ENCODE data around the gene MGAT1.
A peak's percentile ranks its signal among the peaks of the same experiment; 100 is the strongest.

MGAT1 gene

GRCh38 chr5:180823346-180823745, 20.7 kb upstream of the MGAT1 start:
- Histone ChIP-seq H3K4me3 (ENCODE audit: low read length) (no peak overlapping the region), H3K9me3 (ENCODE audit: control insufficient read depth, low read depth, low read length) (no peaks in the 10 kb centered on the region), H3K4me1 (ENCODE audit: control insufficient read depth, low read depth, low read length) (no peaks in the 10 kb centered on the region), H3K27ac (ENCODE audit: low read length) (no peak overlapping the region), H3K36me3 (ENCODE audit: control insufficient read depth, low read depth, low read length) (no peaks in the 10 kb centered on the region), H3K9ac (ENCODE audit: low read length) (no peak overlapping the region), H3K27me3 (ENCODE audit: control insufficient read depth, insufficient read depth, low read length) (peaks cover 8% of the 10 kb centered on the region)

GRCh38 chr5:180821538-180821937, 18.9 kb upstream of the MGAT1 start:
- no peak overlapping the region for H3K4me3 ChIP-seq (ENCODE audit: low read length)
- H3K9ac ChIP-seq (ENCODE audit: low read length), result no peak overlapping the region
- H3K27me3 ChIP-seq (ENCODE audit: control insufficient read depth, insufficient read depth, low read length), result peaks cover 2% of the 10 kb centered on the region
- H3K4me1 ChIP-seq (ENCODE audit: control insufficient read depth, low read depth, low read length), result peaks cover 9% of the 10 kb centered on the region
- H3K9me3 ChIP-seq (ENCODE audit: control insufficient read depth, low read depth, low read length), result no peaks in the 10 kb centered on the region
- no peaks in the 10 kb centered on the region for H3K36me3 ChIP-seq (ENCODE audit: control insufficient read depth, low read depth, low read length)
- no peak overlapping the region for H3K27ac ChIP-seq (ENCODE audit: low read length)

DNA sequence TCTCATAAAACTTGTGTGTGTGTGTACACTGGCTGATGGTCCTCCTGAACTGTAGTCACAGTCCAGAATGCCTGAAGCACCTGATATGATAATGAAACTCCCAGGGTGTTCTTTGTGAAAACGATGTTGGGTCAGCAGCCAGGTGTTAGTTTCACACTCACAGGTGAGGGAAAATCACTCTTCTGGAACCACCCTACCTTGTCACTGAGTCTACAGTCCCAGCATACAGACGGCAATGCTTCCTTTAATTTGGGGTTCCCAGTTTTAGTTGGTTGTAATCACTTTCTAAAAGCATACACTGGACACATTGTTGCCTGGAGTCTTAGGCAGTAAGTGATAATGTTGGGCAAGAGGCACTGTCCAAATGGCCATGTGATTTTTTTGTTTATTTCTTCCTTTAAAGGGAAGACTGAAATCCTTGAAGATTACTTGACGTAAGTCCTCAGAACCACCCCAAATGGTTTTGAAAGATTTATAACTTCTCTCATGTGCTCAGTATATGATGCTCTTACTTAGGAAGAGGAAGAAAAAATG, 18.2 kb upstream of the MGAT1 start:
- H3K9me3 ChIP-seq (ENCODE audit: control insufficient read depth, low read depth, low read length), result no peaks in the 10 kb centered on the region
- no peak overlapping the region for H3K9ac ChIP-seq (ENCODE audit: low read length)
- H3K4me3 ChIP-seq (ENCODE audit: low read length), result no peak overlapping the region
- H3K27ac ChIP-seq (ENCODE audit: low read length), result no peak overlapping the region
- H3K27me3 ChIP-seq (ENCODE audit: control insufficient read depth, insufficient read depth, low read length), result no peaks in the 10 kb centered on the region
- H3K4me1 ChIP-seq (ENCODE audit: control insufficient read depth, low read depth, low read length), result peaks cover 11% of the 10 kb centered on the region
- H3K36me3 ChIP-seq (ENCODE audit: control insufficient read depth, low read depth, low read length), result no peaks in the 10 kb centered on the region

DNA sequence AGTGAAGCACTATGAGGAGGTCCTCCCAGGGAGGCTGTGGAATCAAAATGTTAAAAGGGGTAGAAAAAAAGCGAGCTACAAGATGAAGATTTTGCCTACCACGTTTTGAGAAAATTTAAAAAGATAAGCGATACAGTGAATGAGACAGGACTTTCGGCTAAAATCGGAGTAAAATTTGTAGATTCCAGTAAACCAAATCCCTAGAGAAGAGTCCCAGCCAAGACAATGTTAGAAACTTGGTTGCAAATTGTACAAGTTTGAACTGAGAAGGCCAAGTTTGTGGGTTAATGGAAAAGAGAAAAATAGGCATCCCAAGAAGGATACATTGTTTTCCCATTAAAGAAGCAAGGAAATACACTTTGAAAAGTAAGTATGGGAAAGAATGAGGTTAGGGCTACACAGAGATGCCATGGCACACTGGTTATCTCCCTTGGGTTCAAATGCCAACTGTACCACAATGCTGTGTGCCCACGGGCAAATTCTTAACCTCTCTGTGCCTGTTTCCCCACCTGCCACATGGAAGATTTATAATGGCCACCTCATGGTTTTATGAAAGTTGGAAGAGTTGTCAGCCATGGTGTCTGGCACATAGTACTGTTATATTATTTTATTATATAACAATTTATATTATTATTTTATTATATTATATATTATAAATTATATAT, 16.2 kb upstream of the MGAT1 start:
- Histone ChIP-seq H3K27ac (ENCODE audit: low read length) (no peak overlapping the region), H3K4me1 (ENCODE audit: control insufficient read depth, low read depth, low read length) (peaks cover 11% of the 10 kb centered on the region), H3K4me3 (ENCODE audit: low read length) (no peak overlapping the region)

DNA sequence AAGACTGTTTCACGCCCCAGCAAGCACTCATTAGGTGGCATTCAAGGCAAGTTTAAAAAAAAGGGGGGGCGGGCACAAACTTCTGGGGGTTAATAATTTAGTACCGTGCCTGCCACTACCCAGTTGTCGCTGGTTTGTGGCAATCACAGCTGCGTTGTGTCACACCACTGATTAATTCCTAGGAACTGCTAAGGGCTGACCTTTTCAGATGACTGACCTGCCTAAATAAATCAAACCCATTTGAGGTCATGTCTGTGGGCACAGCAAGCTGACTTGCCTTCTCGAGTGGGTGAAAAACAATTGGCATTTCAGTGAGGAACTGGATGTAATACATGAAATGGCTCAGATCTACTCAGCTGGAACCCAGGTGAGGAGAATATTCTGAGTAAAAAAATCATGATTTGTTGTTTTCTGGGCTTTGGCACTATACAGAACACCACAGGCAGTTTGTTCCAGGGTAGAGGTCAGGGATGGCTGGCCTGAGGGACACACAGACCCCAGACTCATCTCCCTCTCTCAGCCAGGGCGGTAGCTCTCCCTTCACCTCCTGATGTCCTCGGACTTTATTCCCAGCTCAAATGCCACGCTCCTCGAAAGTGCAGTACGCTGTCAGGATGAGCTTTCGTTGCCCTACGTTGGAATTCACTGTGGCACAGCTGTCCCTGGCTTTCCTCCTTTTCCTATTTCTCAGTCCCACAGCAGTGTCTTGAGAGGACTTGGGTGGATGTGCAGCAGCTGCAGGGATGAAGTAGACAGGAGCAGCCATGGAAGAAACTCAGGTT, 15.5 kb upstream of the MGAT1 start:
- Histone ChIP-seq H3K27me3 (ENCODE audit: control insufficient read depth, insufficient read depth, low read length) (no peaks in the 10 kb centered on the region), H3K9ac (ENCODE audit: low read length) (no peak overlapping the region), H3K4me1 (ENCODE audit: control insufficient read depth, low read depth, low read length) (peaks cover 11% of the 10 kb centered on the region), H3K27ac (ENCODE audit: low read length) (no peak overlapping the region), H3K4me3 (ENCODE audit: low read length) (no peak overlapping the region), H3K36me3 (ENCODE audit: control insufficient read depth, low read depth, low read length) (no peaks in the 10 kb centered on the region), H3K9me3 (ENCODE audit: control insufficient read depth, low read depth, low read length) (no peaks in the 10 kb centered on the region)

More for the DNA sequence above, 16.2 kb upstream of the MGAT1 start:
- H3K36me3 ChIP-seq (ENCODE audit: control insufficient read depth, low read depth, low read length), result no peaks in the 10 kb centered on the region
- no peaks in the 10 kb centered on the region for H3K9me3 ChIP-seq (ENCODE audit: control insufficient read depth, low read depth, low read length)
- no peak overlapping the region for H3K9ac ChIP-seq (ENCODE audit: low read length)
- H3K27me3 ChIP-seq (ENCODE audit: control insufficient read depth, insufficient read depth, low read length), result no peaks in the 10 kb centered on the region

GRCh38 chr5:180816608-180817534, 14.3 kb upstream of the MGAT1 start:
- no peaks in the 10 kb centered on the region for H3K36me3 ChIP-seq (ENCODE audit: control insufficient read depth, low read depth, low read length)
- no peaks in the 10 kb centered on the region for H3K9me3 ChIP-seq (ENCODE audit: control insufficient read depth, low read depth, low read length)
- H3K4me3 ChIP-seq (ENCODE audit: low read length), result no peak overlapping the region
- H3K9ac ChIP-seq (ENCODE audit: low read length), result no peak overlapping the region
- no peak overlapping the region for H3K27ac ChIP-seq (ENCODE audit: low read length)
- H3K4me1 ChIP-seq (ENCODE audit: control insufficient read depth, low read depth, low read length), result peaks cover 11% of the 10 kb centered on the region
- H3K27me3 ChIP-seq (ENCODE audit: control insufficient read depth, insufficient read depth, low read length), result no peaks in the 10 kb centered on the region

- no peaks in the 10 kb centered on the region for H3K36me3 ChIP-seq (ENCODE audit: control insufficient read depth, low read depth, low read length)
- no peaks in the 10 kb centered on the region for H3K27me3 ChIP-seq (ENCODE audit: control insufficient read depth, insufficient read depth, low read length)
- no peak overlapping the region for H3K4me3 ChIP-seq (ENCODE audit: low read length)
- H3K27ac ChIP-seq (ENCODE audit: low read length), result no peak overlapping the region
- H3K9me3 ChIP-seq (ENCODE audit: control insufficient read depth, low read depth, low read length), result no peaks in the 10 kb centered on the region
- no peak overlapping the region for H3K9ac ChIP-seq (ENCODE audit: low read length)
- peaks cover 14% of the 10 kb centered on the region for H3K4me1 ChIP-seq (ENCODE audit: control insufficient read depth, low read depth, low read length)
Measured at GRCh38 chr5:180815293-180815917, 12.8 kb upstream of the MGAT1 start.

DNA sequence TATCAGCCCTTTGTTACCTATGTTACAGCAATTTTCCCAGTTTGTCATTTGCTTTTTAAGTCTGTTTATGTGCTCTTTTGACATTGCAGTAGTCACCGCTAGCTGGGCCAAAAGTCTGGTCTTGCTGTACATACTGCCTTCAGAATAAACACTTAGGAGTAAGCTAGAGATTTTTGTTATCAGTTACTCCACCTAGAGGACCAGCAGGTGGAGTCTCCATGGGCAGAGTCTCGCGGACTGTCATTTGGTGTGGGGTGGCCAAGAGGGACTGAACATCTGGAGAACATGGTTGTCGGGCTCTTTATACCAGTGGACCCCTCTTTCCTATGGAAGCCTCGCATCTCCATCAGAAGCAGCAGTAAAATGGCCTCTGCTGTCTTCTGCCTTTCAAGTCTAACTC, 10.8 kb upstream of the MGAT1 start:
- Histone ChIP-seq H3K36me3 (ENCODE audit: control insufficient read depth, low read depth, low read length) (no peaks in the 10 kb centered on the region), H3K4me3 (ENCODE audit: low read length) (no peak overlapping the region), H3K27ac (ENCODE audit: low read length) (no peak overlapping the region), H3K4me1 (ENCODE audit: control insufficient read depth, low read depth, low read length) (peaks cover 23% of the 10 kb centered on the region), H3K9me3 (ENCODE audit: control insufficient read depth, low read depth, low read length) (no peaks in the 10 kb centered on the region), H3K9ac (ENCODE audit: low read length) (no peak overlapping the region), H3K27me3 (ENCODE audit: control insufficient read depth, insufficient read depth, low read length) (no peaks in the 10 kb centered on the region)

GRCh38 chr5:180811623-180812124, 9.1 kb upstream of the MGAT1 start:
- Histone ChIP-seq H3K27ac (ENCODE audit: low read length) (no peak overlapping the region), H3K4me1 (ENCODE audit: control insufficient read depth, low read depth, low read length) (peaks cover 24% of the 10 kb centered on the region), H3K27me3 (ENCODE audit: control insufficient read depth, insufficient read depth, low read length) (no peaks in the 10 kb centered on the region), H3K4me3 (ENCODE audit: low read length) (peak overlapping the region; percentile 64), H3K9me3 (ENCODE audit: control insufficient read depth, low read depth, low read length) (no peaks in the 10 kb centered on the region), H3K36me3 (ENCODE audit: control insufficient read depth, low read depth, low read length) (no peaks in the 10 kb centered on the region), H3K9ac (ENCODE audit: low read length) (no peak overlapping the region)

- Histone ChIP-seq H3K4me1 (ENCODE audit: control insufficient read depth, low read depth, low read length) (peaks cover 21% of the 10 kb centered on the region), H3K27ac (ENCODE audit: low read length) (no peak overlapping the region), H3K9ac (ENCODE audit: low read length) (peak overlapping the region; percentile 60), H3K4me3 (ENCODE audit: low read length) (peak overlapping the region; percentile 64), H3K27me3 (ENCODE audit: control insufficient read depth, insufficient read depth, low read length) (no peaks in the 10 kb centered on the region), H3K9me3 (ENCODE audit: control insufficient read depth, low read depth, low read length) (no peaks in the 10 kb centered on the region), H3K36me3 (ENCODE audit: control insufficient read depth, low read depth, low read length) (no peaks in the 10 kb centered on the region)
Measured at GRCh38 chr5:180810959-180811622, 8.5 kb upstream of the MGAT1 start.
